OCI-LY1 (cell line): ENCODE data around the gene COL18A1.

ENCODE experiments used
- H2AFZ ChIP-seq: fragments of 200-600 bp; sonication (generic), shearing (Covaris generic); 2 replicates; pipeline ENCODE4 v1.6.0; 2014; ENCODE audit warnings: antibody characterized with exemption, mild to moderate bottlenecking, low read length
- H3F3A ChIP-seq: fragments of 200-600 bp; sonication (generic), shearing (Covaris generic); 2 replicates; pipeline ENCODE4 v1.6.0; 2014; ENCODE audit warnings: mild to moderate bottlenecking, antibody characterized with exemption, low read length, moderate library complexity; ENCODE audit not compliant: insufficient read depth
- H3K27ac ChIP-seq: fragments of 200-600 bp; sonication (generic); 2 replicates; pipeline ENCODE4 v1.5.1; 2014; ENCODE audit warnings: low read length, mixed run types, mild to moderate bottlenecking, low read depth; ENCODE audit not compliant: poor library complexity, severe bottlenecking
- H3K27me3 ChIP-seq: fragments of 200-600 bp; sonication (generic); 2 replicates; pipeline ENCODE4 v1.6.0; 2014; ENCODE audit warnings: antibody characterized with exemption, mild to moderate bottlenecking, low read length, moderate library complexity; ENCODE audit not compliant: insufficient read depth
- H3K36me3 ChIP-seq: fragments of 200-600 bp; sonication (generic); 2 replicates; pipeline ENCODE4 v1.6.1; 2014; ENCODE audit warnings: mild to moderate bottlenecking, antibody characterized with exemption, low read length, moderate library complexity, mixed read lengths; ENCODE audit not compliant: insufficient read depth
- H3K4me1 ChIP-seq: fragments of 200-600 bp; sonication (generic); 2 replicates; pipeline ENCODE4 v1.5.1; 2014; ENCODE audit warnings: mild to moderate bottlenecking, low read length, moderate library complexity; ENCODE audit not compliant: insufficient read depth, severe bottlenecking
- H3K4me2 ChIP-seq: fragments of 200-600 bp; sonication (generic), shearing (Covaris generic); 2 replicates; pipeline ENCODE4 v1.6.1; 2014; ENCODE audit warnings: low read length
- H3K4me3 ChIP-seq: fragments of 200-600 bp; sonication (generic); 2 replicates; pipeline ENCODE4 v1.5.1; 2014; ENCODE audit warnings: low read length, low read depth, mild to moderate bottlenecking, mixed read lengths; ENCODE audit not compliant: poor library complexity, severe bottlenecking
- H3K79me2 ChIP-seq: fragments of 200-600 bp; shearing (Covaris generic); 2 replicates; pipeline ENCODE4 v1.6.1; 2016; ENCODE audit warnings: mixed run types, low read length, mixed read lengths; ENCODE audit not compliant: insufficient read depth
- H3K9ac ChIP-seq: fragments of 200-600 bp; sonication (generic), shearing (Covaris generic); 2 replicates; pipeline ENCODE4 v1.6.1; 2014; ENCODE audit warnings: mild to moderate bottlenecking, low read length, mixed read lengths
- H3K9me2 ChIP-seq: fragments of 200-600 bp; sonication (generic), shearing (Covaris generic); 2 replicates; pipeline ENCODE4 v1.6.1; 2014; ENCODE audit warnings: low read depth, mild to moderate bottlenecking, low read length, mixed read lengths
- H3K9me3 ChIP-seq: fragments of 200-600 bp; shearing (Covaris generic); 2 replicates; pipeline ENCODE4 v1.6.1; 2014; ENCODE audit warnings: low read length, mixed read lengths
- H4K20me1 ChIP-seq: fragments of 200-600 bp; sonication (generic), shearing (Covaris generic); 2 replicates; pipeline ENCODE4 v1.6.0; 2016; ENCODE audit warnings: mild to moderate bottlenecking, low read length; ENCODE audit not compliant: insufficient read depth
- EZH2 ChIP-seq: fragments of 200-600 bp; sonication (generic), shearing (Covaris generic); IDR thresholded peaks from 2 replicates; pipeline ENCODE4 v1.8.0; 2017; ENCODE audit warnings: borderline replicate concordance, mixed run types, mild to moderate bottlenecking, antibody characterized with exemption, low read length, moderate library complexity, mixed read lengths
- TF ChIP-seq, protein P1 (sequence below): fragments of 200-600 bp; sonication (generic), shearing (Covaris generic); IDR thresholded peaks from 2 replicates; pipeline ENCODE4 v1.5.1; 2017; ENCODE audit warnings: mild to moderate bottlenecking, antibody characterized with exemption, low read length, moderate library complexity, mixed read lengths

The COL18A1 gene

DNA sequence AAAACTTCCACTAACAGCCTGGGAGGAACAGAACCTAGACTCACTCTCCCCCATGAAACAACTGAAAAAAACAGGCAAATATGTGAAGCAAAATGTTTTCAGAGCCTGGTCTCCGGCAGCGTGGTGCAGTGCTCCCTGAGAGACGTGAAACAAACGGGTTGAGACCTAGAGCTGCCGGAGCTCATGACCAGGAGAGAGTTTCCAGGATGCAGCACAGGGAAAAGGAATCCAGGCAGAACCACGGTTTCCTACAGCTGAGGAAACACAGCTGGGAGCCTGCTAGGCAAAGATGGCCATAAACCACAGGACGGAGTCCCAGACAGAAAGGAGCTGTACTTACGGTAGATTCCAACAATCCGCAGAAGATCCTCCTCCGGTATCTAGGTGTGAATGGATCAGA is 157.4 kb downstream of the COL18A1 start:
- no peaks in the 10 kb centered on the region for H3F3A ChIP-seq
- H3K27me3 ChIP-seq = no peaks in the 10 kb centered on the region
- no peak overlapping the region for H3K4me2 ChIP-seq
- no peak overlapping the region for H3K4me3 ChIP-seq
- no peak overlapping the region for H2AFZ ChIP-seq
- no peaks in the 10 kb centered on the region for H3K4me1 ChIP-seq
- TF ChIP-seq, protein P1, sequence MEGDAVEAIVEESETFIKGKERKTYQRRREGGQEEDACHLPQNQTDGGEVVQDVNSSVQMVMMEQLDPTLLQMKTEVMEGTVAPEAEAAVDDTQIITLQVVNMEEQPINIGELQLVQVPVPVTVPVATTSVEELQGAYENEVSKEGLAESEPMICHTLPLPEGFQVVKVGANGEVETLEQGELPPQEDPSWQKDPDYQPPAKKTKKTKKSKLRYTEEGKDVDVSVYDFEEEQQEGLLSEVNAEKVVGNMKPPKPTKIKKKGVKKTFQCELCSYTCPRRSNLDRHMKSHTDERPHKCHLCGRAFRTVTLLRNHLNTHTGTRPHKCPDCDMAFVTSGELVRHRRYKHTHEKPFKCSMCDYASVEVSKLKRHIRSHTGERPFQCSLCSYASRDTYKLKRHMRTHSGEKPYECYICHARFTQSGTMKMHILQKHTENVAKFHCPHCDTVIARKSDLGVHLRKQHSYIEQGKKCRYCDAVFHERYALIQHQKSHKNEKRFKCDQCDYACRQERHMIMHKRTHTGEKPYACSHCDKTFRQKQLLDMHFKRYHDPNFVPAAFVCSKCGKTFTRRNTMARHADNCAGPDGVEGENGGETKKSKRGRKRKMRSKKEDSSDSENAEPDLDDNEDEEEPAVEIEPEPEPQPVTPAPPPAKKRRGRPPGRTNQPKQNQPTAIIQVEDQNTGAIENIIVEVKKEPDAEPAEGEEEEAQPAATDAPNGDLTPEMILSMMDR = no peak
- no peak for TF ChIP-seq EZH2
- H4K20me1 ChIP-seq = no peaks in the 10 kb centered on the region
- H3K9me3 ChIP-seq = peaks cover 3% of the 10 kb centered on the region; the same call in 1 of the 2 replicates
- no peaks in the 10 kb centered on the region for H3K36me3 ChIP-seq
- H3K9ac ChIP-seq = no peak overlapping the region
- no peaks in the 10 kb centered on the region for H3K9me2 ChIP-seq
- no peak overlapping the region for H3K27ac ChIP-seq
- H3K79me2 ChIP-seq = no peaks in the 10 kb centered on the region

DNA sequence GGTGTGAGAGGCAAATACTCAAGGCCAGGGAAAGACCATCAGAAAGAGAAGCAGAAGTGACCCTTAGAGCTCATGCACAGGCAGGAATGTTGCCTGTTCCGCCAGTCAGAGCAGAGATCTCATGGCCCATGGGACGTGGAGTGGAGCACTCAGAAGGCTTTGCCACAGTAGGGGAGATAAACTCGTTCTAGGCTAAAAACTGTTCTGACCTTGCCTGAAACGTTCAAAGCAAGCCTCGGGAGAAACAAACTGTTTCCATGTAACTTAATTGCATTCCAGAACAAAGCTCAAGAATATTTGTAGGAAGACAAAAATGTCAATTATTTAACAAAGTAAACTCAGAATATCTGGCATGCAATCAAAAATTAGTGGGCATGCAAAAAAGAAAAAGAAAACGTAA is 158.0 kb downstream of the COL18A1 start:
- H4K20me1 ChIP-seq = no peaks in the 10 kb centered on the region
- H2AFZ ChIP-seq = no peak overlapping the region
- H3K4me3 ChIP-seq = no peak overlapping the region
- H3K79me2 ChIP-seq = no peaks in the 10 kb centered on the region
- H3K36me3 ChIP-seq = no peaks in the 10 kb centered on the region
- H3K27me3 ChIP-seq = no peaks in the 10 kb centered on the region
- H3K9me2 ChIP-seq = no peaks in the 10 kb centered on the region
- no peak for TF ChIP-seq EZH2
- TF ChIP-seq, protein P1 = no peak
- H3K4me2 ChIP-seq = no peak overlapping the region
- H3K27ac ChIP-seq = no peak overlapping the region
- no peaks in the 10 kb centered on the region for H3K4me1 ChIP-seq
- H3K9ac ChIP-seq = no peak overlapping the region
- peaks cover 3% of the 10 kb centered on the region; the same call in 1 of the 2 replicates for H3K9me3 ChIP-seq
- no peaks in the 10 kb centered on the region for H3F3A ChIP-seq
